HepG2 (cell line): ENCODE data around the gene GTF2H3. TPM values are rescaled to one million over a fixed set of nuclear protein-coding genes. Genes with fewer than 3 reads are reported as not detected.
A peak's percentile ranks its signal among the peaks of the same experiment; 100 is the strongest.

Experiments
- BCLAF1 ChIP-seq: fragments of 450-650 bp; IDR thresholded peaks from 2 replicates; pipeline ENCODE4 v1.6.1; 2017; ENCODE audit warnings: mild to moderate bottlenecking
- HDAC1 ChIP-seq: sonication (generic); formaldehyde crosslinking; IDR thresholded peaks from 2 replicates; pipeline ENCODE4 v1.5.1; 2020; ENCODE audit warnings: mild to moderate bottlenecking, missing genetic modification reagents
- HIC2 ChIP-seq: sonication (generic); formaldehyde crosslinking; IDR thresholded peaks from 2 replicates; pipeline ENCODE4 v1.9.0; 2022; ENCODE audit warnings: low read depth, missing genetic modification reagents
- HMG20A ChIP-seq: IDR thresholded peaks from 2 replicates; pipeline ENCODE4 v1.6.1; 2016; ENCODE audit warnings: borderline replicate concordance
- MAFK ChIP-seq, 2 experiments: IDR thresholded peaks in 1 of 2; conservative IDR thresholded peaks in 1 of 2; 2 replicates each; pipeline ENCODE4 v1.6.1; 2011; ENCODE audit warnings: improper control_type of control experiment in 2 of 2, low read length in 2 of 2
- NR1H2 ChIP-seq: sonication (generic); formaldehyde crosslinking; IDR thresholded peaks from 2 replicates; pipeline ENCODE4 v1.8.1; 2022; ENCODE audit warnings: low read depth, missing genetic modification reagents, borderline replicate concordance
- PAXIP1 ChIP-seq: sonication (generic); formaldehyde crosslinking; conservative IDR thresholded peaks from 2 replicates; pipeline ENCODE4 v1.4.0; 2020; ENCODE audit warnings: mild to moderate bottlenecking, missing genetic modification reagents, moderate library complexity
- PBX2 ChIP-seq: IDR thresholded peaks from 2 replicates; pipeline ENCODE4 v1.6.1; 2016; ENCODE audit warnings: control low read depth
- PHF8 ChIP-seq: sonication (generic); formaldehyde crosslinking; IDR thresholded peaks from 2 replicates; pipeline ENCODE4 v1.5.0; 2020; ENCODE audit warnings: missing genetic modification reagents
- RORA ChIP-seq: sonication (generic); formaldehyde crosslinking; IDR thresholded peaks from 2 replicates; pipeline ENCODE4 v1.5.0; 2020; ENCODE audit warnings: mild to moderate bottlenecking, missing genetic modification reagents, moderate library complexity
- RXRA ChIP-seq: sonication (generic); formaldehyde crosslinking; IDR thresholded peaks from 2 replicates; pipeline ENCODE4 v1.5.1; 2020; ENCODE audit warnings: missing genetic modification reagents
- TBL1XR1 ChIP-seq: fragments of 150-350 bp; IDR thresholded peaks from 2 replicates; pipeline ENCODE4 v1.6.1; 2014; ENCODE audit warnings: borderline replicate concordance, low read length; ENCODE audit not compliant: partially characterized antibody
- TBP ChIP-seq: sonication (generic); formaldehyde crosslinking; IDR thresholded peaks from 2 replicates; pipeline ENCODE4 v1.5.0; 2020; ENCODE audit warnings: missing genetic modification reagents
- ZNF263 ChIP-seq: sonication (generic); formaldehyde crosslinking; IDR thresholded peaks from 2 replicates; pipeline ENCODE4 v1.4.0; 2020; ENCODE audit warnings: missing genetic modification reagents
- ZNF331 ChIP-seq: sonication (generic); formaldehyde crosslinking; IDR thresholded peaks from 2 replicates; pipeline ENCODE4 v1.4.0; 2020; ENCODE audit warnings: missing genetic modification reagents
- ZNF512B ChIP-seq: sonication (generic); formaldehyde crosslinking; IDR thresholded peaks from 2 replicates; pipeline ENCODE4 v1.5.1; 2020; ENCODE audit warnings: missing genetic modification reagents, mild to moderate bottlenecking, borderline replicate concordance
- ZNF580 ChIP-seq: IDR thresholded peaks from 2 replicates; pipeline ENCODE4 v1.6.1; 2016; ENCODE audit warnings: low read depth, borderline replicate concordance
- ZSCAN29 ChIP-seq: sonication (generic); formaldehyde crosslinking; conservative IDR thresholded peaks from 2 replicates; pipeline ENCODE4 v1.4.0; 2020; ENCODE audit warnings: mild to moderate bottlenecking, missing genetic modification reagents
- polyA plus RNA-seq, 8 experiments: library from polyadenylated mRNA; depleted of rRNA in 3 of 8; stranded (reverse) in 7 of 8; unstranded in 1 of 8; fragments of >200 nt; fragmentation: Illumina TruSeq in 4 of 8; extraction: Trizol in 4 of 8; gene quantifications; 2 replicates each; pipeline versions ENCODE4 v1.2.1 to v1.2.3, GENCODE V29; 2011 to 2016; ENCODE audit warnings: low read depth in 4 of 8, missing spikeins in 1 of 8, mixed read lengths in 1 of 8; ENCODE audit not compliant: insufficient read depth in 1 of 8
- total RNA-seq, 5 experiments: library from RNA; depleted of rRNA; stranded (reverse); fragments of >200 nt; fragmentation: Illumina TruSeq; extraction: Trizol; gene quantifications; 2 replicates each; pipeline ENCODE4 v1.2.3, GENCODE V29; 2016; ENCODE audit warnings: low read depth in 1 of 5

Gene GTF2H3
- total and polyA plus RNA-seq, 2 of the 13 experiments (the other 11 are each of a cell fraction or from before 2014, with no cell fraction given), result 35.8 to 58.8 TPM

GRCh38 chr12:123595729-123596128 lies 37.9 kb upstream of the GTF2H3 start (continued):
- peak; percentile 76; the same call in 1 of the 2 replicates for TF ChIP-seq HMG20A (CRISPR knock-in tag)
- TF ChIP-seq NR1H2, result no peak
- TF ChIP-seq PAXIP1 (CRISPR knock-in tag), result peak; percentile 78
- TF ChIP-seq RXRA (CRISPR knock-in tag), result peak; percentile 97; the same call in 1 of the 2 replicates
- TF ChIP-seq TBL1XR1, result peak; percentile 76
- TF ChIP-seq PBX2, result no peak
- no peak for TF ChIP-seq RORA (CRISPR knock-in tag)
- peak; percentile 32 to 57; a peak in 2 of 4 replicates for TF ChIP-seq MAFK (conservative IDR thresholded peaks at IDR 0.05 in 1 of 2, IDR thresholded peaks at IDR 0.05 in 1 of 2; ENCODE audit: low read length in 2 of 2)
- no peak for TF ChIP-seq ZSCAN29 (CRISPR knock-in tag)
- TF ChIP-seq TBP, result no peak
- TF ChIP-seq HDAC1 (CRISPR knock-in tag), result peak; percentile 61
- TF ChIP-seq ZNF512B (CRISPR knock-in tag), result no peak
- TF ChIP-seq ZNF331 (CRISPR knock-in tag), result peak; percentile 67; the same call in 1 of the 2 replicates
- no peak for TF ChIP-seq PHF8
- no peak for TF ChIP-seq ZNF580 (CRISPR knock-in tag)
- no peak for TF ChIP-seq ZNF263 (CRISPR knock-in tag)
- TF ChIP-seq BCLAF1, result no peak
- TF ChIP-seq HIC2, result peak; percentile 71; the same call in 1 of the 2 replicates
